Liver (tissue), 9 donors: ENCODE measurements around the gene FTO. TPM values are rescaled to one million over a fixed set of nuclear protein-coding genes. Genes with fewer than 3 reads are reported as not detected.

ENCODE experiments used
- DNase-seq: peaks from one replicate; pipeline ENCODE4 v3.0.0-alpha.2; 2017; ENCODE audit warnings: low spot score
- H3K27ac ChIP-seq, 2 donors: one replicate each; pipeline ENCODE4 v1.7.0; 2013; ENCODE audit warnings: inconsistent platforms in 2 of 2, low read length in 2 of 2, control low read depth in 1 of 2, low read depth in 1 of 2, mild to moderate bottlenecking in 1 of 2
- H3K27me3 ChIP-seq, 4 donors: one replicate each; pipeline versions ENCODE4 v1.6.1 to v1.7.0; 2013; ENCODE audit warnings: low read length in 3 of 4, inconsistent platforms in 1 of 4, mild to moderate bottlenecking in 1 of 4, moderate library complexity in 1 of 4; ENCODE audit not compliant: control insufficient read depth in 4 of 4, insufficient read depth in 4 of 4
- H3K36me3 ChIP-seq, 4 donors: one replicate each; pipeline versions ENCODE4 v1.6.1 to v1.7.0; 2013; ENCODE audit warnings: low read length in 3 of 4, mild to moderate bottlenecking in 3 of 4, low read depth in 1 of 4, moderate library complexity in 1 of 4; ENCODE audit not compliant: control insufficient read depth in 4 of 4, insufficient read depth in 3 of 4
- H3K4me1 ChIP-seq, 4 donors: one replicate each; pipeline versions ENCODE4 v1.6.1 to v1.7.0; 2013; ENCODE audit warnings: low read length in 3 of 4, mild to moderate bottlenecking in 3 of 4, moderate library complexity in 1 of 4; ENCODE audit not compliant: control insufficient read depth in 4 of 4, insufficient read depth in 4 of 4
- H3K4me3 ChIP-seq, 3 donors: one replicate each; pipeline versions ENCODE4 v1.6.1 to v1.7.0; 2013; ENCODE audit warnings: low read length in 3 of 3, control low read depth in 1 of 3, low read depth in 1 of 3, mild to moderate bottlenecking in 1 of 3
- H3K9ac ChIP-seq, 2 donors: one replicate each; pipeline ENCODE4 v1.7.0; 2013; ENCODE audit warnings: low read length in 2 of 2, mild to moderate bottlenecking in 2 of 2, moderate library complexity in 2 of 2, control low read depth in 1 of 2, low read depth in 1 of 2
- H3K9me3 ChIP-seq, 4 donors: one replicate each; pipeline versions ENCODE4 v1.6.1 to v1.7.0; 2013; ENCODE audit warnings: low read length in 3 of 4; ENCODE audit not compliant: control insufficient read depth in 4 of 4
- EGR1 ChIP-seq, 2 donors: IDR thresholded peaks; 2 replicates each; pipeline ENCODE4 v1.6.1; 2016 to 2018; ENCODE audit warnings: antibody characterized with exemption in 2 of 2, low read depth in 2 of 2
- FOXA1 ChIP-seq: IDR thresholded peaks from 2 replicates; pipeline ENCODE4 v1.6.1; 2016; ENCODE audit warnings: antibody characterized with exemption
- FOXA2 ChIP-seq: IDR thresholded peaks from 2 replicates; pipeline ENCODE4 v1.6.1; 2016; ENCODE audit warnings: antibody characterized with exemption
- GABPA ChIP-seq, 2 donors: IDR thresholded peaks in 1 of 2; conservative IDR thresholded peaks in 1 of 2; 2 replicates each; pipeline ENCODE4 v1.6.1; 2016; ENCODE audit warnings: antibody characterized with exemption in 2 of 2, mild to moderate bottlenecking in 1 of 2, moderate library complexity in 1 of 2
- HNF4A ChIP-seq, 2 donors: conservative IDR thresholded peaks; 2 replicates each; pipeline ENCODE4 v1.6.1; 2016; ENCODE audit warnings: antibody characterized with exemption in 2 of 2, mild to moderate bottlenecking in 2 of 2
- HNF4G ChIP-seq: IDR thresholded peaks from 2 replicates; pipeline ENCODE4 v1.6.1; 2016; ENCODE audit warnings: antibody characterized with exemption
- JUND ChIP-seq, 2 donors: IDR thresholded peaks; 2 replicates each; pipeline ENCODE4 v1.6.1; 2016; ENCODE audit warnings: antibody characterized with exemption in 2 of 2
- NR2F2 ChIP-seq: IDR thresholded peaks from 2 replicates; pipeline ENCODE4 v1.6.1; 2016; ENCODE audit warnings: antibody characterized with exemption
- RAD21 ChIP-seq, 2 donors: IDR thresholded peaks; 2 replicates each; pipeline ENCODE4 v1.6.1; 2016; ENCODE audit warnings: antibody characterized with exemption in 2 of 2, mild to moderate bottlenecking in 2 of 2
- RXRA ChIP-seq, 2 donors: IDR thresholded peaks; 2 replicates each; pipeline ENCODE4 v1.6.1; 2017 to 2018; ENCODE audit warnings: antibody characterized with exemption in 2 of 2, mild to moderate bottlenecking in 1 of 2
- SP1 ChIP-seq: IDR thresholded peaks from 2 replicates; pipeline ENCODE4 v1.6.1; 2018; ENCODE audit warnings: antibody characterized with exemption, mild to moderate bottlenecking
- TAF1 ChIP-seq: conservative IDR thresholded peaks from 2 replicates; pipeline ENCODE4 v1.6.1; 2016; ENCODE audit warnings: antibody characterized with exemption, mild to moderate bottlenecking
- YY1 ChIP-seq: IDR thresholded peaks from 2 replicates; pipeline ENCODE4 v1.6.1; 2016; ENCODE audit warnings: antibody characterized with exemption, mild to moderate bottlenecking
- WGBS: extraction: QIAGEN DNeasy Blood & Tissue Kit; methylation state at CpG from one replicate; pipeline ENCODE4 v1.1.7; 2013; 5-methylcytosine and 5-hydroxymethylcytosine counted together
- polyA plus RNA-seq, 2 donors: library from polyadenylated mRNA; stranded (reverse) in 1 of 2; unstranded in 1 of 2; fragments of 200-250 nt in 1 of 2; fragments of >200 nt in 1 of 2; fragmentation: Nextera tagmentation in 1 of 2; extraction: Ambion mirVana in 1 of 2; gene quantifications; one replicate each; pipeline versions ENCODE4 v1.2.1 to v1.2.3, GENCODE V29; 2013 to 2015
- total RNA-seq, 2 donors: library from RNA; depleted of rRNA; stranded (reverse); fragments of >200 nt; gene quantifications; one replicate each; pipeline ENCODE4 v1.2.3, GENCODE V29; 2014
- TF ChIP-seq, protein P1 (sequence below): IDR thresholded peaks from 2 replicates; pipeline ENCODE4 v1.6.1; 2016; ENCODE audit warnings: antibody characterized with exemption, mild to moderate bottlenecking
- TF ChIP-seq, protein P2 (sequence below): IDR thresholded peaks from 2 replicates; pipeline ENCODE4 v1.6.1; 2016; ENCODE audit warnings: antibody characterized with exemption
- TF ChIP-seq, protein P3 (sequence below): IDR thresholded peaks from 2 replicates; pipeline ENCODE4 v1.6.1; 2016; ENCODE audit warnings: antibody characterized with exemption
- TF ChIP-seq, protein P4 (sequence below): fragments of 150-350 bp; IDR thresholded peaks from 2 replicates; pipeline ENCODE4 v1.5.1; 2017; ENCODE audit warnings: improper control_type of control experiment, low read depth, low read length; ENCODE audit not compliant: missing input control
- TF ChIP-seq, protein P5 (sequence below): IDR thresholded peaks from 2 replicates; pipeline ENCODE4 v1.6.1; 2016; ENCODE audit warnings: antibody characterized with exemption
- donor health status: healthy.
- donor health status: healthy.
- donor health status: healthy.
- donor health status: healthy.
- donor health status: healthy.

FTO gene
- total and polyA plus RNA-seq, 4 donors, result 12.0 to 54.2 (median 24.6) TPM

DNA sequence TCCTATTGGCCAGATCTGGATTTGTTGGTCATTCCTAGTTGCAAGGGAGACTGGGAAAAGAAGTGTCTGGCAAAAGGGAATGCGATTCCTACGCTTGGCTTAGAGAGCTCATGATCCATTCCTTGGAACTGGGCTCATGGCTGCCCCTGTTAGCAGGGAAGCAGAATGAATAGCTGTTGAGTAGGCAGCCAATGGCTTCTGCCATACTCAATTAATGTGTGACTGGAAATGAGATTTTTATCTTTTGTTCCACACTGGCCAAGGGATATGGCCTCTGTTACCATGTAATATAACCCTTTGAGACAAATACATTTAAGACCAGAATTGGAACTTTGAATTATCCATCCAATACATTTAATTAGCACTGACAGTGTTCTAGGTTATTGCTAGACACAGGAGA, 31.0 kb downstream of the FTO start:
- WGBS, result 96% methylated on average over 2 of the region's 2 CpGs
- H3K27ac ChIP-seq, result no peak overlapping the region
- no peaks in the 10 kb centered on the region for H3K9me3 ChIP-seq
- no peak overlapping the region for H3K4me3 ChIP-seq
- no peak overlapping the region for H3K9ac ChIP-seq
- DNase-seq, result no peak
- H3K27me3 ChIP-seq, result no peaks in the 10 kb centered on the region
- H3K36me3 ChIP-seq, result no peaks in the 10 kb centered on the region
- peaks cover 3 to 8% (median 7%) of the 10 kb centered on the region in 4 donors for H3K4me1 ChIP-seq
- TF ChIP-seq FOXA2, result no peak
- no peak for TF ChIP-seq YY1
- TF ChIP-seq HNF4G, result no peak
- TF ChIP-seq, protein P1, sequence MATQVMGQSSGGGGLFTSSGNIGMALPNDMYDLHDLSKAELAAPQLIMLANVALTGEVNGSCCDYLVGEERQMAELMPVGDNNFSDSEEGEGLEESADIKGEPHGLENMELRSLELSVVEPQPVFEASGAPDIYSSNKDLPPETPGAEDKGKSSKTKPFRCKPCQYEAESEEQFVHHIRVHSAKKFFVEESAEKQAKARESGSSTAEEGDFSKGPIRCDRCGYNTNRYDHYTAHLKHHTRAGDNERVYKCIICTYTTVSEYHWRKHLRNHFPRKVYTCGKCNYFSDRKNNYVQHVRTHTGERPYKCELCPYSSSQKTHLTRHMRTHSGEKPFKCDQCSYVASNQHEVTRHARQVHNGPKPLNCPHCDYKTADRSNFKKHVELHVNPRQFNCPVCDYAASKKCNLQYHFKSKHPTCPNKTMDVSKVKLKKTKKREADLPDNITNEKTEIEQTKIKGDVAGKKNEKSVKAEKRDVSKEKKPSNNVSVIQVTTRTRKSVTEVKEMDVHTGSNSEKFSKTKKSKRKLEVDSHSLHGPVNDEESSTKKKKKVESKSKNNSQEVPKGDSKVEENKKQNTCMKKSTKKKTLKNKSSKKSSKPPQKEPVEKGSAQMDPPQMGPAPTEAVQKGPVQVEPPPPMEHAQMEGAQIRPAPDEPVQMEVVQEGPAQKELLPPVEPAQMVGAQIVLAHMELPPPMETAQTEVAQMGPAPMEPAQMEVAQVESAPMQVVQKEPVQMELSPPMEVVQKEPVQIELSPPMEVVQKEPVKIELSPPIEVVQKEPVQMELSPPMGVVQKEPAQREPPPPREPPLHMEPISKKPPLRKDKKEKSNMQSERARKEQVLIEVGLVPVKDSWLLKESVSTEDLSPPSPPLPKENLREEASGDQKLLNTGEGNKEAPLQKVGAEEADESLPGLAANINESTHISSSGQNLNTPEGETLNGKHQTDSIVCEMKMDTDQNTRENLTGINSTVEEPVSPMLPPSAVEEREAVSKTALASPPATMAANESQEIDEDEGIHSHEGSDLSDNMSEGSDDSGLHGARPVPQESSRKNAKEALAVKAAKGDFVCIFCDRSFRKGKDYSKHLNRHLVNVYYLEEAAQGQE, result no peak
- no peak for TF ChIP-seq RAD21 (IDR thresholded peaks at IDR 0.05)
- TF ChIP-seq NR2F2, result no peak

DNA sequence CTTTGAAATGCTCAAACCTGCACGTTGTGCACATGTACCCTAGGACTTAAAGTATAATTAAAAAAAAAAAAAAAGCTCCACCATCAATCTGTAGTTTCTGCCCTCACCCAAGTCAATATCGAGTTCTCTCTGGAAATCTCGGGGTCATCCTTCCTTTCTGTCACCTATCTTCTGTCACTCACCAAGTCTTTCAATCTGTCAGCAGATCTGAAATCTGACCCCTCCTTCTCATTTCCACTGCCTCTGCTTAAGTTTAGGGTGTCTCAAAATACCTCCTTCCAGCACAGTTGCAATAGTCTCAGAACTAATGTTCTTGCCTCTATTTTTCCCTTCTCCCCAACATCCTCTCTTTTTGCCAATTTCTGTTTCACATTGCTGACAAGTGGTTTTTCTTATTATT, 32.3 kb downstream of the FTO start:
- no peak for DNase-seq
- no peaks in the 10 kb centered on the region for H3K27me3 ChIP-seq
- H3K9ac ChIP-seq, result no peak overlapping the region
- peaks cover 3 to 8% (median 7%) of the 10 kb centered on the region in 4 donors for H3K4me1 ChIP-seq
- H3K36me3 ChIP-seq, result no peaks in the 10 kb centered on the region
- no peak overlapping the region for H3K4me3 ChIP-seq
- H3K27ac ChIP-seq, result no peak overlapping the region
- TF ChIP-seq, protein P2, sequence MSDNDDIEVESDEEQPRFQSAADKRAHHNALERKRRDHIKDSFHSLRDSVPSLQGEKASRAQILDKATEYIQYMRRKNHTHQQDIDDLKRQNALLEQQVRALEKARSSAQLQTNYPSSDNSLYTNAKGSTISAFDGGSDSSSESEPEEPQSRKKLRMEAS, result no peak
- no peak for TF ChIP-seq TAF1
- TF ChIP-seq, protein P3, sequence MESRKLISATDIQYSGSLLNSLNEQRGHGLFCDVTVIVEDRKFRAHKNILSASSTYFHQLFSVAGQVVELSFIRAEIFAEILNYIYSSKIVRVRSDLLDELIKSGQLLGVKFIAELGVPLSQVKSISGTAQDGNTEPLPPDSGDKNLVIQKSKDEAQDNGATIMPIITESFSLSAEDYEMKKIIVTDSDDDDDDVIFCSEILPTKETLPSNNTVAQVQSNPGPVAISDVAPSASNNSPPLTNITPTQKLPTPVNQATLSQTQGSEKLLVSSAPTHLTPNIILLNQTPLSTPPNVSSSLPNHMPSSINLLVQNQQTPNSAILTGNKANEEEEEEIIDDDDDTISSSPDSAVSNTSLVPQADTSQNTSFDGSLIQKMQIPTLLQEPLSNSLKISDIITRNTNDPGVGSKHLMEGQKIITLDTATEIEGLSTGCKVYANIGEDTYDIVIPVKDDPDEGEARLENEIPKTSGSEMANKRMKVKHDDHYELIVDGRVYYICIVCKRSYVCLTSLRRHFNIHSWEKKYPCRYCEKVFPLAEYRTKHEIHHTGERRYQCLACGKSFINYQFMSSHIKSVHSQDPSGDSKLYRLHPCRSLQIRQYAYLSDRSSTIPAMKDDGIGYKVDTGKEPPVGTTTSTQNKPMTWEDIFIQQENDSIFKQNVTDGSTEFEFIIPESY, result no peak
- no peak for TF ChIP-seq GABPA (IDR thresholded peaks at IDR 0.05 in 1 of 2, conservative IDR thresholded peaks at IDR 0.05 in 1 of 2)
- TF ChIP-seq EGR1 (IDR thresholded peaks at IDR 0.05; ENCODE audit: low read depth in 2 of 2), result no peak
- no peak for TF ChIP-seq HNF4A (conservative IDR thresholded peaks at IDR 0.05)
- TF ChIP-seq, protein P4, sequence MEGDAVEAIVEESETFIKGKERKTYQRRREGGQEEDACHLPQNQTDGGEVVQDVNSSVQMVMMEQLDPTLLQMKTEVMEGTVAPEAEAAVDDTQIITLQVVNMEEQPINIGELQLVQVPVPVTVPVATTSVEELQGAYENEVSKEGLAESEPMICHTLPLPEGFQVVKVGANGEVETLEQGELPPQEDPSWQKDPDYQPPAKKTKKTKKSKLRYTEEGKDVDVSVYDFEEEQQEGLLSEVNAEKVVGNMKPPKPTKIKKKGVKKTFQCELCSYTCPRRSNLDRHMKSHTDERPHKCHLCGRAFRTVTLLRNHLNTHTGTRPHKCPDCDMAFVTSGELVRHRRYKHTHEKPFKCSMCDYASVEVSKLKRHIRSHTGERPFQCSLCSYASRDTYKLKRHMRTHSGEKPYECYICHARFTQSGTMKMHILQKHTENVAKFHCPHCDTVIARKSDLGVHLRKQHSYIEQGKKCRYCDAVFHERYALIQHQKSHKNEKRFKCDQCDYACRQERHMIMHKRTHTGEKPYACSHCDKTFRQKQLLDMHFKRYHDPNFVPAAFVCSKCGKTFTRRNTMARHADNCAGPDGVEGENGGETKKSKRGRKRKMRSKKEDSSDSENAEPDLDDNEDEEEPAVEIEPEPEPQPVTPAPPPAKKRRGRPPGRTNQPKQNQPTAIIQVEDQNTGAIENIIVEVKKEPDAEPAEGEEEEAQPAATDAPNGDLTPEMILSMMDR, result no peak
- no peak for TF ChIP-seq NR2F2
- no peak for TF ChIP-seq JUND (IDR thresholded peaks at IDR 0.05)
- TF ChIP-seq, protein P5, sequence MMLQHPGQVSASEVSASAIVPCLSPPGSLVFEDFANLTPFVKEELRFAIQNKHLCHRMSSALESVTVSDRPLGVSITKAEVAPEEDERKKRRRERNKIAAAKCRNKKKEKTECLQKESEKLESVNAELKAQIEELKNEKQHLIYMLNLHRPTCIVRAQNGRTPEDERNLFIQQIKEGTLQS, result no peak
- TF ChIP-seq YY1, result no peak
- no peak for TF ChIP-seq SP1
- TF ChIP-seq, protein P1, result no peak
- no peak for TF ChIP-seq RAD21 (IDR thresholded peaks at IDR 0.05)
- no peak for TF ChIP-seq HNF4G
- TF ChIP-seq FOXA1, result no peak
- TF ChIP-seq FOXA2, result no peak
- no peak for TF ChIP-seq RXRA (IDR thresholded peaks at IDR 0.05)
- H3K9me3 ChIP-seq, result no peaks in the 10 kb centered on the region
- WGBS, result 90% methylated on average over 3 of the region's 3 CpGs
